GM11168 (cell line): ENCODE measurements around the gene TP53I13.

Experiments used
- in situ Hi-C: fragments of 300-500 bp; cut with MboI; formaldehyde crosslinking; loops from one replicate; pipeline ENCODE4 v1.12.0; 2022; ENCODE audit warnings: low sequenced_read_pairs; ENCODE audit not compliant: unreplicated experiment

The TP53I13 gene

DNA sequence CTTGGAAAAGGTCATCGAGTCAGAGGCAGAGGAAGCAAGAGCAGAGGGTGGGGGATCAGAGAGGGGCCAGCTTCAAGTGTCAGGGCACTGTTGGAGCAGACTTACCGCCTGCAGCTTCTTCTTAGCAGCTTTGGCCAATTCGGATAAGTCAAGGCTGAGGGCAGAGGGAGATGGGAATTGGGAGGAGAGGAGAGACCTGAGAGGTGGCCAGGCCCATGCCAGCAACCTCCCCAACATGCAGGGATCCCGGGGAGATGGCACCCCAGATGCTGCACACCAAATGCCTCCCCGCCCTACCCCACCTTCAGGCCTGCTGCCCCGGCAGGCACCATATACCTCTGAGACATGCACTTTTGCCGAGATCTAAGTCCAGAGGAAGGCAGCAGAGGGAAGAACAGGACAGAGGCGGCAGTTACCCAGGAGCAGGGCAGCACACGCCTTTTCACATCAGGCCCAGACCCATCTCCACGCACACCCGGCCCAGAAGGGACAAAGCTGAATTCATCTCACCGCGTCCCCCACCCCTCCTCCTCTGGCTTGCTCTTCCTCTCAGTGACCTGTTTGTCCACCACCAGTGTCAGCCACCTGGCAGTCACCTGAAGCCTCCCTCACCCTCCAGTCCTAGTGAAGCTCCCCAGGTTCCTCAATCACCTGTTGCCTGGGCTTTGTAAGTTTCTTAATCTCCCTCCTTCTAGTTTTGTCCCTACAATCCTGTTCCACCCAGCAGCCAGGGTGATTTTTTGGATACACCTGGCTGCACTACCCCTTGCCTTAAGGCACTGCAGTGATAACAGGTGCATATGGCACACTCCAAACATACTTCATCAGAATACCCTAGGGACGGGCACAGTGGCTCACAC lies 10.4 kb downstream of the TP53I13 start:
- in situ Hi-C loops: no loop called here

DNA sequence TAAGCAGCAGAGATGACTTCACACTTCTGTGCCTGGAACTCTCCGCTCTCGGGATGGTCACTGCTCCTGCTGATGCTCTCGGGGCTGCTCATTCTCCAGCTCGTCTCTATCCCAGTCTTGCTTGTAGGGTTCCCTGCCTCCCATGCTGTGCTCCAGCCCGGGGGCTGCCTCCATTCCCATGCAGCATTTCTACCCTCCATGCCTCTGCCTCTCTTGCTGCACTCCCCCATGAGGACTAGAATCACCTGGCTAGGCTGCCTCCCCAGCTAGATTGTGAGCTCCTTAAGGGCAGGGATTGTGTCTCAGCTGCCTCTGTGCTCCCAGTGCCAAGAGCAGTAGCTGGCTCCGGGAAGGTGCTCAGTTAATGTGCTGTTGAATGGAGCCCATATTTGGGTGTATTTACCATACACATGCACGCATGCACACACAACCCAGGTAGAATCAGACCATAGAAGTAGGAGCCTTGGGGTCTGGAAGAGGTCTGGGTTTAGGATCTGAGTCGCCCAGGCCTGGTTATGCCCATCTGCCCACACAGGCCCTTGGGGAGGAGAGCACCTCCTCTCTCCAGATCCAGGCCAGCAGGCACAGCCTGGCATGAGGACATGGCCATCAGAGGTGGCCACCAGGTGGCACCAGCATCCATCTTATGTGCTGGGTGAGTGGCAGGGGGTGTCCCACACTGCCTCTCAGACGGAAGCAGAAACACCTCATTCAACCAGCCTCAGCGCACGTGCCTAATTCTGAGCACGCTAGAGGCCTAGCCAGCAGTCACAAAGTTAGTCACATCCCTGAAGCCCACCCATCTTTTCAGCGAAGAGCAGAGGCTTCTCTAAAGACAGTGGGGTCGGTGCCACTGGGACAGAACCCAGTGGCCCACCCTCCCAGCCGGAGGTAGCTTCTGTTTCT lies 11.6 kb downstream of the TP53I13 start:
- in situ Hi-C loops: no loop called here

DNA sequence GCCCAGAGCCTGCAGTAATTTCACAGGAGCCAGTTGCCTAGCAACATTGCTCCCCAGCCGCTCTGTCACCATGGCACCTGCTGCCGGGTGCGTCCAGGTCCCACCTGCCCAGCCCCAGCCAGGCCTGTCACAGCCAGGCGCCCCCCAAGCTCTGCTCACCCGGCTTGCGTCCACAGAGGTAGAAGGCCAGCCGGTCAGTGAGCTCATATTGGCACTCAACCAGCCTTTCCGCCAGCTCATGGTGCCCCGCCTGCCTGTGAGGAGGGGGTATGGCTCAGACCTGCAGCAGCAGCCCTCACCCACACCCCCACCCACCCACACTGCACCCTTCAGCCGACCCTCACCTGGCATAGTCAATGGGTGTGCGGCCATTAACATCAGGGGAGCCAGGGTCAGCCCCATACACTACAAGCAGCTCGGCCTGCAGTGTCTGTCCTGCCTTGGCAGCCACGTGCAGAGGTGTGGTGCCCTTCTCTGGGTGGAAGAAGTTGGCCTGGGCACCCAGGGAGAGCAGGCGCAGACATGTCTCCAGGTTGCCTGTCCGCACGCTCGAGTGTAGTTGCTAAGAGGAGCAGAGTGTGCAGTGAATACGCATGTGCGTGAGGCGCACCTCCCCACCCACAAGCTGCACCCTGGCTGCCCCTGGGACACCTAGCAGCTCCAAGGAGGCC lies 13.2 kb downstream of the TP53I13 start:
- in situ Hi-C loops: no loop called here

DNA sequence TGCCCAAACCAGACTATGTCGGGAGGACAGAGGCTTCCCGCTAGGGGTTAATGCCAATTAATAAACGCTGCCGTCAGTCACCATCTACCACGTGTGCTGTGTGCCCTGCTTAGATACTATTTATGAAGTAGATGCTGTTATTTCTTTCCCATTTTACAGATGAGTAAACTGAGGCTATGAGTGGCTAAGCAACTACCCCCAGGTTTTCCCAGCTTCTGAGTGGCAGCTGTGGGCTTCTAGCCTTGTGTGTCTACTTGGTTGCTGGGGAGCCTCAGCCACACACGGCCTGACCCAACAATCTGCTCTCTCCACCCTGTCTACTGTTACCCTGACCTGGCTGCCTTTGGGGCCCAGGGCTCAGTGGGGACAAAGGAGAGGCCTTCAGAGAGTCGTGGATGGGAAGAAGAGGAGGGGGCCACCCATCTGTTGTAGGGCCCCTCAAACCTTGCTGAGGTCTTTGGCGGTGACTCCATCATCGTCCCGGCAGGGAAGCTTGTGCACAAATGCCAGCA lies 13.8 kb downstream of the TP53I13 start:
- in situ Hi-C loops: no loop called here

DNA sequence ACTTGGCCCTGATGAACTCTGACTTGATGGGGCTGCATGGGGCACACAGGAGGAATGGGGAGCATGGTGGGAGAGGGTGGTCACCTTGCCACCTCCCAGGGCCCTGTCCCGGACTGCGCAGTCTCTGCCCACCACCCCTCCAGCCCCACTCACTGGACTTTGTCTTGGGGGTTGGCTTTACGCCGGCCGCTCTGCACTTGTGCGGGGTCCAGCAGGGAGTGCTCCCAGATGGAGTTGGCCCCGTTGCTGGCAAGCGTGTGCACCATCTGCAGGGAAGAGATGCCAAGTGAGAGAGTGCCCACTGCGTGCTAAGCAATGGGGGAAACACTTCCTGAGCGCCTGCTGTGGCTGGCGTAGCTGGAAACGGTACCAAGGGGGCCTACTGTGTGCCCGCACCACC lies 14.3 kb downstream of the TP53I13 start:
- in situ Hi-C loops: no loop called here

DNA sequence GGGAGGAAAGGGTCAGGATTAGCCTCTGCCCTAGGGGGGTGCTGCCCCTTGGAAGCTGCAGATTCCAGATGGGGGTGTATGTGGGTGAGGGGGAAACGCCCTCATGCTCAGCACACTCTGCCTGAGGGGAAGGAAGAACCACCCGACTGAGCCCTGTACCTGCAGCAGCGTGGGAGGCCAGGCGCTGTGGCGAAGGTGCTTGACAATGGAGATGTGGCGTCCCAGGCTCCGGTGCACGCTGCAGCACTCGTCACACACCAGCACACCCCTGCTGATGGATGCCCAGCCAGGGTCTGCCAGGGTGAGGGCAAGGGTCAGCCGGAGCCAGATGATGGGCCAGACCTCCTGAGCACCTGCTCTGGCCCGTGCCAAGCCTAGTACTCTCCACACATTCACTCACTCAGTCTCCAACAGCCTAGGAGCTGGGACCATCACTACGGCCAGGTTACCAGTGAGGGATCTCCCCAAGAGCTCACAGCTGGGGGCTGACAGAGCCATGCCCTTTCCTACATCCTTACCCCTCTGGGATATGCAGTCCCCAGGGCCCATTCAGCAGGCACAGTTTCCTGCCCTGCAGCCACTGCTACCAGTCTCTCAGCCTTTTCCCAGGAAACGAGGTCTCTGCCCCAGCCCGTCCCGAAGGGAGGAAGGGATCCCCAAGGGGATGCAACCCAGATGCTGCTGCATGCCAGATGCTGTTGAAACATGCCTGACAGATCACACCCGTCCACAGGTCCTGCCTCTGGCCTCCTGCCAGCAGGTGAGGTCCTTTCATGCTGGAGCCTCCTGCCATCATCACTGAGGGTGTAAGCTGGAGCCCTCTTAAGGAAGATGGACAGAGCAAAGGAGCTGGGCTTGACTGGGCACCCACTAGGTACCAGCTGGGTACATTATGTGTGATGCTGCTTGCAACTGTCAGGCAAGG lies 15.1 kb downstream of the TP53I13 start:
- in situ Hi-C loops: no loop called here

DNA sequence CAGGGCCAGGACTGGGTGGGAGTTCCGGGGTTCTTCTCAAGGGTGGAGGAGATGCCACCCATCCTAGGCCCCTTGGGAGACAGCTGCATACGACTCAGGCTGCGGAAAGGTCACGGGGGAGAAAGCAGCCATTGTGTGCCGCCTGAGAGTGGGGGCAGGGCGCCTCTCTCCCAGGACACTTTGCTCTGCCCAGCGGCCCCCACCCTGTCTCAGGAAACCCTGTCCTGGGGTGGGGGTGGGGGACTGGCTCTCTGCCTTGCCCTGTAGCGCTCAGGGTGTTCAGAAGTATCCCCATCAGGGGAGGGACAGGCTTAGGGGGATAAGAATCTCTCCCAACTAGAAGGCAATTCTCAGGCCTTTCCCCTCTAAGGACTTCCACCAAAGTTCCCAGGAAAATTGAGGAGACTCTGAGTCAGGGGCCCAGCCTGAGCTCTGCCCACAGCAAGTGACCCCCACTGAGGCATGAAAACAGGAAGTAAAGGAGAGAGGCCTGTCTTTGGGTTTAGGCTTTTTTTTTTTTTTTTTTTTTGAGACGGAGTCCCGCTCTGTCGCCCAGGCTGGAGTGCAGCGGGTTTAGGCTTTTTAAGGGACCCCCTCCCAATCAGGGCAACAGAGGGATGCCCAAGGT lies 16.1 kb downstream of the TP53I13 start:
- in situ Hi-C loops: no loop called here

DNA sequence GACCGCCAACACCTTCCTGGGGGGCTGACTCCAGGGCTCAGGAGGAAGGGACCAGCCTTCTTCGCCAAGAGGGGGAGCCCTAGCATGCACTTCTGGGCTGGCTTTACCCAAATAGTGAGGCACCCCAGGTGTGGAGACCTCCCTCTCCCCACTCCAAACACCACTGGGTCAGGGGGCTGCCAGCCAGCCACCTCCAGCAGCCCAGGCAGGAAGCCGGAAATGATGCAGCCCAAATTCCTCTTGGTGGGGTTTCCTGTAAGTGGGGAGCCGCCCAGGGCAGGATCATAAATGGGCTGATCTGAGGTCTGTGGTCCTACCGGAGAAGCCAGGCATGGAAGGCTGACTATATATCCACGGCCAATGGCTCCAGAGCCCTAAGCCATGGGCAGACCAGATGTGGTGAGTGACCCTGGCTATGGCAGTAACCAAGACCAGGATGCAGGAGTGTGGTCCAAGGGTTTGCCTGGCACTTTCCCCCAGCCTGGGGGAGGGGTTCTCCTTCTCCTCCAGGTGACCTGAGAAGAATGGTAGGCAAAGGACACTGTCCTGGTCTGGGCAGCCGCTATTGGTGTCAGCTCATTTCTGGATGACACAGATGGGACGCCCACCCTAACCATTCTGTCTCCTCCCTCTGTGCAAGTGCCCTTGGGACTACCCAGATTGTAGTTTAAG lies 16.7 kb downstream of the TP53I13 start:
- in situ Hi-C loops: no loop called here

DNA sequence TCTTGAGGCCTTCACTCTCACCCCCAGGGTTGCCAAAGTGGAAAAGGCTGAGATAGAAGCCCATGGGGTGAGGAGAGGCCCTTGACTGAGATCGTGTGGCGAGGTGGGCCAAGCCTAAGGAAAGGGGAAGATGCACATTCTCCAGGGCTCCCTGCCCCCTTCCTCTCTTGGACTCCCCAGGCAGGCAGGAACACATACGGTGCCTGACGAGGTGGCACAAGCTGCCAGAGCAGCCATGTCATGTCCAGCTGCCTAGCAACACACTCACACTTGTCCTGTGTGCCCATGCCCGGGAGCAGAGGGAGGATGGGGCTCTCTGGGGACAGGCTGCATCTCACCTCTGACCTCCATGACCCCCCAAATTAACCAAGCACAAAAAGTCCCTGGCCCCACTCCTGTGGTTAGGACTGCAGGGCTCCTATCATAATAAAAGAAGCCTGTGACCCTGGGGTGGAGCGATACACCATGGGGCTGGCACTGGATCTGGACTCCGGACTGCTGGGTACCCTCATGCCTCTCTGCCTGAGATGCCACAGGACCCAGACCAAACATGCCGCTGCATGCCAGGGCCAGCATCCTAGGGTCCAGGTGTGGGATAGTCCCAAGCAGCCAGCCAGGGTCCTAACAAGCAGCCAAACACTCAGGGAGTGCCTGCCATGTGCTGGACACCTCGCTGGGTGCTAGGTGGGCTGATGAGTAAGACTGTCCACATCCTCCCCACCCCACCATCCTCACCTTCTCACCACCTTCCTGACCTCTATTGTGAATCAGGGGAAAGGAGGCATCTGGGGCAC lies 18.4 kb downstream of the TP53I13 start:
- in situ Hi-C loops: no loop called here

DNA sequence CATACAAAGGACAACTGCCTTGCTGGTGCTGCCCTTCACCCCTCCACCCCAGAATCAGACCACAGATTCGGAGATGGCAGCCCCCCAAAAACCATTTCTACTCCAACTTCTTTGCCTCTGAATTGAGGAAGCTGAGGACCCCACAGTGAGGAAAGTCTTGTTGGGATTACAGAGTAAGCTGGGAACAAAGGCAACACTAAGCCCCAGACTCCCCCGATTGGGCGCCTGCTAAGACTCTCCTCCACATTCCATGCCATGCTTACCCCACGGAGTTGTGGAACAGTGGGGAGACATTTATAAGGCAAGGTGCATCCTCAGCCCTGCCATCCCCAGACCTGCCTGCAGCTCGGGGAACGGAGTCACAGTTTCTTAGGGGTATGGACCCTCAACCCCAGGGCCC lies 19.1 kb downstream of the TP53I13 start:
- in situ Hi-C loops: no loop called here

DNA sequence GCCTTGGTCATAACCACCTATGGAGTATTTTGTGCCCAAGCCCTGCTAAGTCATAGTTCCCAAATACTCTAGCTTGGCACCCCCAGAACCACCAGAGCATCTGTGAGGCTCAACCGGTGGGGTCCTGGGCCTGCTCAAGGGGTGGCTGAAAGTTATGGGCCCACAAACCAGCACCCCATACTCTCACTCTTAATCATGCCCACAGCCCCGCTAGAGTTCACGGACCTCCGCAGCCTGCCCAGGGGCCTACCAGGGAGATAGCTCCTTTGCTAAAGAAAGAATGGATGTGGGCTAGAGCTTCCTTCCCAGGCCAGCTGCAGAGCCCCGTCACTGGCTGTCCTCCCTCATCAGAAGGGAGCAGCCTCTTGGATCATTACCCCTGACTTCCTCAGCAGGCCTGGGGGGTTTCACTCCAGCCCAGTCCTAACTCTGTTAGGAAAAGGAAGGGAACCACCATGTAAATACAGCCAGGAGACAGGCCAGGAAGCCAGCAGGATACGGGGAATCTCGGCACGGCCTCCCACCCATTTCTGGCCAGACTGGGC lies 19.6 kb downstream of the TP53I13 start:
- in situ Hi-C loops: no loop called here

DNA sequence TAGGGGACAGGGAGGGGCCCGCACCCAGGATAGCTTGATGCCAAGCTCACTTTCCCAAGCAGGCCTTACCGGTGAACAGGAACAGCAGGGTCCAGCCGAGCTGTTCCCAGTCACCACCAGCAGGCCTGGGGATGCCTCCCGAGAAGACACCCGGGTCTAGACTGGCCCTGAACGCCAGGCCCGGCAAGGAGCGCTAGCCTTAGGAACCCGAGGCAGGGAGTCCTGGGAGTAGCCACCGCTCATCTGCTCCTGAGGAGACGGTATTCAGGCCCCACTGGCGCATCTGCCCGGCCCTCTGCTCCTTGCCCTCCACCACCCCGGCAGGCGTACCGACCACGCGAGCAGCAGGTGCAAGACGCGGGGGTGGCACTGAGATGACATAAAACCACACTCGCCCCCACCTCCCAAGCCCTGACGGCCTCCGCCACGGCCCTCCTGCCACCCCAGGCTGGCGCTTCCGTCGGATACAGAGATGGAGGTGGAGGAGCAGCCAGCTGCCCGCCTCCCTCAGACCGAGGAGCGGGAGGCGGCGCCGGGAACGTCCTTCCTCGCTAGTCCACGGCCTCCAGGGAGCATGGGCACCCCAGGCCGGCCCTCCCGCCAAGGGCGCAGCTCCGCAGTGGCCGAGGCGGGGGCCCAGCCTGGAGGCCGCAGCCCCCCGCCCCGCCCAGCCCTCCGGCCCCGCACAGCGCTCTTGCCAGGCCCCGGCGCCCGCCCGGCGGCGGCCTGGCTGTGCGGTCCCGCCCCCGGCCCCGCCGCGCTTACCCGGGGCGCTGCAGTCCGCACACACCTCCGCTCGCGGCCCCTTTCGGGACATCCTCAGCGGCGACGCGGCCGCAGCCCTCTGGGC lies 20.3 kb downstream of the TP53I13 start:
- in situ Hi-C loops: no loop called here

DNA sequence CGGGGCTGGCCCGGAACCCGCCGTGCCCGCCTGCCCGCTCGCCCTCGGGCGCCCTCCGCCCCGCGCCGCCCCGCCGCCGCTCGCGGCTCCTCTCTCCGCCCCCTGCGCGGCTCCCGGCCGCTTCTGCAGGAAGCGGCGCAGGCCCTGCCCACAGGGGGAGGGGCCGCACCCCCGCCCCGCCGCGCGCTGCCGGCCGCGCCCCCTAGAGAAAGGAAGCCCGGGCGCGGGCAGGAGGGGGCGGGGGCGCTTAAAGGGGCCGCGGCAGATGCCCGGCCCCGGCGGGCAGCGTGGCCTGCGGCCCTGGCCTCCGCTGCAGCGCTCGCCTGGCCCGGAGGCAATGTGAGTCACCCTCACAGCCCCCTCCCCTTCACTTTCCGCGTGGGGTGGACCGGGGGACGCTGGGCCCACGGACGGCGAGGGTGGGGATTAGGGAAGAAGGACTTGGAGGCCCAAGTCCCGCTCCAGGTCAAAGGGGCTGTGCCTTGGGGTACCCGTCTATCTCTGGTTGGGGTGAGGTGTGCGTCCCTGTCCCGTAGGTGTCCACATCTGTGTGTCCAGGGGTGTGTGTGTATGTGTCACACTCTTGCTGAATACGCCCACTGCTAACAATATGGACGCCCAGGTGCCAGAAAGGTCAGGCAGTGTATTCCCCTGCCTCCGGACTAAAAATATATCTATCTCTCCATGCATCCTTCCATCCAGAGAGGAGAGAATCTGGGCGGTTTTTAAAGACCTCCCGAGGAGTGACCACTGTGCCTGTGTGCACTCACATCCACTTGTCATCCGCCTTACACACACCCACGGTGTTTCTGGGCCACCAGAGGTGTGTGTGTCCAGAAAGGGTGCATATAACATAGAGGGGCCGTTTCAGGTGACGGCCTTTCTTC lies 21.3 kb downstream of the TP53I13 start, which contains the start of gene GIT1:
TSS of gene GIT1 (minus strand) at position 125 of the 887 bp plus-strand sequence. CDS start 270 bp downstream, outside the sequence.
- in situ Hi-C loops: no loop called here

DNA sequence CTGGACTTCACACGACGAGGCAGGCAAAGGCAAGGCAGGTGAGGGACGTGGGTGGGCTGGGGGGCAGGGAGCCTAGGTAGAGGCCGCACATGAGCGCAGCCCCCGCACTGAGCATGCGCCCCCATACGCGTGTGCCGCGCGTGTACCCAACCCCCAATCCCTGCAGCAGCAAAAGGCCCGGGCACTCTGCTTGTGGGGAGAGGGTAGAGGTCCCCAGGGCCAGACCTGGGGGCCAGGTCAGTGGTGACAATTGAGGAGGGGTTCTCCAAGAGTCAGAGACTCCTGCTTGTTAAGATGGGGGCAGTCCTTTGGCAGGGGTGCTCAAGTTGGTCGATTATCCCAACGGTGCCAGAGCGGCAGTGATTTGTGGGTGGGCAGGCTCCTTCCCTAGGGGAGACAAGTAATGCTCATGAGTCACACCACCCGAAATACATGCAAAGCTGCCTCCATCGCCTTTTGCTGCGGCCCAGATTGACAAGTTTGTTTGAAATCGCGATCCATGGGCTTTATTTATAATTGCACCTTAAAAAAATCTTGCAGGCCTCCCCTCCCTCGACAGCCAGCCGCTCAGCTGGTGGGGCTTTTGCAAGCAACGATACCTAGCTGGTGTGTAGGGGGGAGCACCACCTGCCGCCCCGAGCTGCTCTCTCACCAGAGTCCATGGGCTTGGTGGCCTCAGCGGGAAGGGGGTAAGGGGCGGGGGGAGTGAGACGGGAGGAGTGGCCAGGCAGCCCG lies 22.1 kb downstream of the TP53I13 start:
- in situ Hi-C loops: no loop called here
